Activated CD4-positive, alpha-beta T cell treated with anti-CD3 and anti-CD28 coated beads for 4 hours (primary cell): ENCODE measurements around the gene LRIG2.
"Not testable (repeated sequence)": the region's sequence is repeated elsewhere in the genome, so short reads cannot be mapped to it uniquely, and the experiment has no call there.

Source experiments
- DNase-seq, 2 donors: peaks; one replicate each; pipeline ENCODE4 v3.0.0-alpha.2; 2020

The LRIG2 gene

GRCh38 chr1:113072141-113072756 is 749 bp upstream of the LRIG2 start:
- DNase-seq, result no peak

DNA sequence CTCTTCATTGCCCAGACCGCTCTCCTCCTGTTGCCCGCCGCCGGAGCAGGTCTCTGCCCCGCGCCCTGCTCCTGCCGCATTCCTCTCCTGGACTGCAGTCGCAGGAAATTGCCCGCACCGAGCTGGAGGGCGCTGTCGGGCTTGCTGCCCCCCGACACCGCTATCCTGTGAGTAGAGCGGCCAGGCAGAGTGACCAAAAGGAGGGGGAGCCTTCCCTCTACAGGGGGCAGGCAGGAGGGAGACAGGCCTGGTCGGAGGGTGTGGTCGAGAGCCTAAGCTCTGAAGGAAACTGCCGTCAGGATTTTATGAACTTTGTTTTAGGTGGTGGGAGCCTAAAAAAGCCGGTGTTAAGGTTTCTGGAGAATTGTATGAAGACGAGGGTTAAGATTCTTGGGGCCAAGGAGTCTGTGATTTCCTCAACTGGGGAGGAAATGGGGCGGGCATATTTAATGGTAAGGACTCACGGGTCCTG is 517 bp downstream of the LRIG2 start:
- no peak for DNase-seq

DNA sequence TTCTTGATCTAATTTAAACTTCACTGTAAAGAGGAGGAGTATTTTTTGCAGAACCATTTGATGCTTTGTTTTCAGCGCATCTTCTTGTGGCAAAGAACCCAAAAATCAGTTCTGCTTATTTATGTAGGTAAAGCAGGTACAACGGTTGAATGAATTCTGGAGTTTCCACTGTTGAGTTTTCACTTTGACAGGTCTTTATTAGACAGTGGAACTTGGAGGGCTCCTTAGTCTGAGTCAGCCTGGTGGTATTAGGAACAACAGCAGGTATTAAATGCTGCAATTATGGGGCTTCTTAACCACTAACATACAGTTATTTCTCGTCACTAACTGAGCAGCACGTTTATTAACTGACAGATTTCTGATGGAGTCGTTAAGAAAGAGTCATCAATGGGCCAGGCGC is 1.2 kb downstream of the LRIG2 start:
- no peak for DNase-seq

DNA sequence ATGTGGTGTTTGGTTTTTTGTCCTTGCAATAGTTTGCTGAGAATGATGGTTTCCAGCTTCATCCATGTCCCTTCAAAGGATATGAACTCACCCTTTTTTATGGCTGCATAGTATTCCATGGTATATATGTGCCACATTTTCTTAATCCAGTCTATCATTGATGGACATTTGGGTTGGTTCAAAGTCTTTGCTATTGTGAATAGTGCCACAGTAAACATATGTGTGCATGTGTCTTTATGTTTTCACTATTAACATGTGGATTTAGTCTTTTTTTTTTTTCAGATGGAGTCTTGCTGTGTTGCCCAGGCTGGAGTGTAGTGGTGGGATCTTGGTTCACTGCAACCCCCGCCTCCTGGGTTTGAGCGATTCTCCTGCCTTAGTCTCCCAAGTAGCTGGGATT is 5.0 kb downstream of the LRIG2 start:
- not testable (repeated sequence) for DNase-seq

DNA sequence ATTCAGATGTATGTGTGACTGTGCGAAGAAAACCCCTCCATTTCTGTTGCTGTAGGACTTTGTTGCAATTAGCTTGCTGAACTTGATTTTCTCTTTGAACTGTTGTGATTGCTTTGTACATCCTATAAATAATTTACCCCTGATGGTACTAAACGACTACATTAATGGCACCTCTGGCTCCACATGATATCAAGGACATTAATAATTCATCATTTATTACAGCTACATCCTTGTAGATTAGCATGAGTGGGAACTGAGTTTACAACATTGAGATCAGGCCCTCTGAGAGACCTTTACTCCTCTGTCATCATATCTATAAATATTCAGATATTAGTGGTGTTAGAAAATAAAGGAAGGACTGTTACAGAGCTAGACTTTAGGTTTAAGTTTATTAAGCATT is 13.5 kb downstream of the LRIG2 start:
- DNase-seq, result no peak

DNA sequence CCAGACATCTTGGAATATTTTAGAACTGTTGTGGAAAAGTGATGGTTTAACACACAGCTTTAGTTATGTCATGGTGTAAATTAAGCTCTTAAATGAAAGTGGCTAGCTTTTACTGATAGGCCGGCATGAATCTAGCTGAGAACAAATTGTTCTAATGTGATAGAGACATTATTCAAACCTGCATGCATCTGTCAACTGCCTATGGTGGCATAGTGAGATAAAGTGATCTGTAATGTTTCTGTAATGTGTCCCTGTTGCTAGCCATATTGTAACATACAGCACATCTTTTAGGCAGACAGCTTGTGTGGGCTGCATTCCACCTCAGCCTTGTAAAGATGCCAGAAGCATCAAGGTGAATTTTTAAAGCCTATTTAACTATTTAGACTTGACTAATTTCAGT is 16.0 kb downstream of the LRIG2 start:
- DNase-seq, result no peak

DNA sequence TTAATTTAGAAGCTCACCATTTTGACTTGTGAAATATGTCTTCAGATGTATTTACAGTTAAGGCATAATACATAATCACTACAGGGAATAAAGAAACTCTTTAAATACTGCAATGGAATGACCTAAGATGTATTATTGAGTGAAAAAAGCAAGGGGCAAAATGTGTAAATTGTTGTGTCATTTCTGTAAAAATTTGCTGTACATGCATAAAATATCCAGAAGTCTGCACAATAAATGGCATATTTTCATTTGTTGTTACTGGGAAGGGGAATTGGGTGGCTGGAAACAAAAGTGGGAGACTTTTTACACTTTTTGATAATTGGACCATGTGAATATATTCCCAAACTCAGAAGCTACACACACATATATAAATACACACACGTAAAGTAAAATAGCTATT is 17.1 kb downstream of the LRIG2 start:
- no peak for DNase-seq

GRCh38 chr1:113091988-113092594 is 19.1 kb downstream of the LRIG2 start:
- no peak for DNase-seq

GRCh38 chr1:113094506-113094905 is 21.5 kb downstream of the LRIG2 start:
- DNase-seq, result no peak

DNA sequence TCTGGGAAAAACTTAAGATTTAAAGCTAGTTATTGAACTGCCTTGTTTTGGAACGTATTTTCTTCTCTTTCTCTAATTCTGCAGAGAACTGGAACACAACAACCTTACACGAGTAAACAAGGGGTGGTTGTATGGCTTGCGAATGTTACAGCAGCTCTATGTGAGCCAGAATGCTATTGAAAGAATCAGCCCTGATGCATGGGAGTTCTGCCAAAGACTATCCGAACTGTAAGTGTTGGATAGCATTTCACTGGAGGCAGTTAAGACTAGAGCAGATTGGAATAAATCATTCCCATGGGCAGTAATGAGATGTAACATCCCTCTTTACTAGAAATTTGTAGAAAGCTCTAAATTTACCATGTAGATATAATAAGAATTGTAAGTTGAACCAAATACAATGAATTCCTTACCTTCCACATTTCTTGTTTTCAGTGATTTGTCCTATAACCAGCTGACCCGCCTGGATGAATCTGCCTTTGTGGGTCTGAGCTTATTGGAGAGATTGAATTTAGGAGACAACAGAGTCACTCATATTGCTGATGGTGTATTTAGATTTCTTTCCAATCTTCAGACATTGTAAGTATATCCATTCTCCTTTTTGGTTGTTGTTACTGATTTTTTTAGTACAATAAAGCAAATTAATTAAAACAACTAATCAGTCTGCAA is 22.9 kb downstream of the LRIG2 start:
- no peak for DNase-seq

GRCh38 chr1:113096493-113096892 is 23.5 kb downstream of the LRIG2 start:
- no peak for DNase-seq

DNA sequence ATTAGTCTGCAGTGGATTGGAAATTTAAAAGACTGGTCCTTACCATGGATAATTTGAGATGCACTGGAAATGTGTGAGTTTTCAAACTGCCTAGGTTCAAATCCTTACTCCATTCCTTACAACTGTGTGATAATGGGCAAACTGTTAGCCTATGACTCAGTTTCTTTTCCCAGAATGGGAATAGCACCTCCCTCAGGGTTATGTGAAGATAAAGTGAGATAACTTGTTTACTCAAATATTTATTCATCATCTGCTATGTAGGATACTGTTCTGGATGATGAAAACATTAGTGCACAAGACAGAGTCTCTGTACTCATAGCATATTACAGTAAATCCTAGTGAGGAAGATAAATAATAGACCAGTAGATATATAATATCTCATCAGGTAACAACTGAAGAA is 28.6 kb downstream of the LRIG2 start:
- DNase-seq, result no peak

GRCh38 chr1:113103048-113103447 is 30.1 kb downstream of the LRIG2 start:
- DNase-seq, result no peak

DNA sequence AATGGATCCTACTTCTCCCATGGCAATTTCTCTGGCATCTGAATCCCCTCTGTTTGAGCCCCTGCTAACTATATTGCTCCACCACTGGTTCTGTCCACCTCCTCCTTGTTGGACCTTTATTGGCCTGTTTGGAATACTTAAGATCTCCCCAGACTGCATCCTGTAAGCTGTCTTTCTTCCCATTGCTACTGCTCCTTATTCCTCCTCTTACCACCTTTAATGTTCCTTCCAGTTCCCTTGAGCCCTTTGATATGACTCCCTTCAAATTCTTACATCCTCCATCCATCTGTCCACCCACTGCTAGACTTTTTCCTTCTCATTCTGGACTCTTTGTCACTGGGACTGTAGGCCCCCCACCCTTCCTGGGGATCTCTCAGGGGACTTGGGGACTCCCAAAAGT is 31.0 kb downstream of the LRIG2 start:
- no peak for DNase-seq

- no peak for DNase-seq
Observed at GRCh38 chr1:113106910-113107309, 33.9 kb downstream of the LRIG2 start.

- no peak for DNase-seq
Observed at GRCh38 chr1:113109908-113110554, 37.0 kb downstream of the LRIG2 start.

DNA sequence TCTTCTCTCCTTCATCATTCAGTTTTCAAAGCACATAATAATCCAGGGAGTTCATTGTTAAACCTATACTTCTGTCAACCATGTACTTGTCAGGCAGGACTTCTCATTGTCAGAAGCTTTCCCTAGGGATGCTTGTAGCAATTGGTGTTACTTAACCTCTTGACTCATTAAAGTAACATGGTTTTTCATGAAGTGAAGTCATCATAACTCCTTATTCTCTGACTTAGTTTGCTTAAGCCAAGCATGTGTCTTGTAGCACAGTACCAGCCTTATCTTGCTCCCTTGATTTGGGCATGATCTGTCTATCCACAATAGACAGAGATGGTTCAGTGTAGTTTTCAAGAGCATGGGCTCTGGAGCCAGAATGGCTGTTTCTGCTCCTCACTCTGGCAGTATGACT is 45.3 kb downstream of the LRIG2 start:
- DNase-seq, result no peak

GRCh38 chr1:113123737-113124136 is 50.7 kb downstream of the LRIG2 start:
- no peak for DNase-seq

GRCh38 chr1:113124366-113124765 is 51.4 kb downstream of the LRIG2 start:
- no peak for DNase-seq

DNA sequence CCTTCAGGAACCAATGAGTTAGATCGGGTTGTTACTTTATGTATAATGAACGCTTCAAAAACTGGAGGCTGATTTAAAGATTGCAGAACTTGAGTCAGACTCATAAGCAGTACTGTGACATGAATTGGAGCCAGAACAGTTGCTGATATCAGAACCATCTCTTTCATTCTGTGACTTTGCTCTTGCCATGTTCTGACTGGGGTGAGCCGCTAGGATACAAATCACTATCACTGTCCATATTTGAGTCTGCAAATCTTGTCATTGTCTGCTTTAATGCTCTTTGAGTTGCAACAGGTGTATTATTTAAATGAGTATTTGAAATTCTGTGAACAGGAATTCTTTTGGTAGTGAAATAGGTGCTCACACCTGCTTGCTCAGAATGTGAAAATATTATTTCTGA is 52.5 kb downstream of the LRIG2 start:
- DNase-seq, result no peak

DNA sequence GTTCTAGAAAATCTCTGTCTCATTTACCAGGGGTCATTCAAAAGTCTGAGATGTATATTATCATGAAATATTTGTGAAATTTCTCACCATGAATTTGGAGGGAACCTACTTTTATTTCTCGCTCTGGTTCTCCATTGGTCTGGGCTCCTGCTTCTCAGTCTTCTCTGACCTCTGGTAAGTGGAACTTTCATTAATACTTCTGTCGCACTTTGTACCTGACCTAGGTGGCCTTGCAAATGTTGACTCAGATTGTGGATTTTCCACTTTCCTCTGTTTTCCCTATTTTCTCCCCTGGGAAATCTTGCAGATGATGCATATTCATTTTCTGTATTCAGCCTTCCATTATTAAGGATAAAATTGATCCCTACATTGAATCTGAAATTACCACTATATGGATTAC is 53.2 kb downstream of the LRIG2 start:
- DNase-seq, result no peak

DNA sequence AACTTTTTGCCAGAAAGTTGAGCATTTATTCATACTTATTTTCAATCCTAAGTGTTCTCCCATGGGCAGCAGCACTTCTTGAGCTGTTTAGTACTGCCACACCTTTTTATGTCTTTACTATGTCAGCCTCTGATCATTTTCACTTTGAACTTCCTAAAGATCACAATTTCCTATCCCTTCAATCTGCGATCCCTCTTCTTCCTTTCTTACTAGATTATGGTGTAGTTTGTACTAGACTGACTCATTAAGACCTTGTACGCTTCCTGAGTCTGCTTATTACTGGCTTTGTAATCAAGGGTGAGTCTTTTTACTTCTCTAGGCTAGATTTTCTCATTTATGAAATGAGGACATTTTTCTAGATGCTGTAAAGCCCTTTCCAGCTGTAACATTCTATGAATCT is 55.1 kb downstream of the LRIG2 start:
- no peak for DNase-seq

DNA sequence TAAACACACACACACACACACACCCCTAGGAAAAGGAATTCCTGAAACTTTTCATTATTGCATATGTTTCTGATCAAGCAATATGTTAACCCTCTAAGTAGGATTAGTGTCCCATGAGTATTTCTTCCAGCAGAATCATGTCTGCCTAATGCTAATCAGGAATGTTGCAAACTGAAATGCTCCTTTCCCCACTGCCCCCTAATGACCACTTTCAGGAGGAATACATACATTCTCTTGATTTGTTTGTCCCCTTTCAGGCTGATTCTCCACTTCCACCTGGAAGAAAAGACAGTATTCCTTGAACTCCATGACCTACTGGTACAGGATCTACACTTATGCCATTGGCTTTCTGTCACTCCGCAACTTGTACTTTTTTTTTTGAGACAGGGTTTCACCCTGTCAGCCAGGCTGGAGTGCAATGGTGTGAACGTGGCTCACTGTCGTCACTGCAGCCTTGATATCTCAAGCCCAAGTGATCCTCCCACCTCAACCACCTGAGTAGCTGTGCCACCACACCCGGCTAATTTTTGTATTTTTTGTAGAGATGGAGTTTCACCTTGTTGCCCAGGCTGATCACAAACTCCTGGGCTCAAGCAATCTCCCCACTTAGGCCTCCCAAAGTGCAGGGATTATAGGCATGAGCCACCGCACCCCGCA is 56.7 kb downstream of the LRIG2 start:
- DNase-seq, result no peak

GRCh38 chr1:113133038-113133437 is 60.0 kb downstream of the LRIG2 start:
- no peak for DNase-seq
